Motor neuron (in vitro differentiated cells): ENCODE results near the gene DGAT2. TPM values are rescaled to one million over a fixed set of nuclear protein-coding genes. Genes with fewer than 3 reads are reported as not detected.

ENCODE experiments used
- ATAC-seq, 8 experiments: fragments of 200-7000 bp; cut with Tn5 transposase; replicated peaks in 6 of 8; 2 replicates each; pipeline ENCODE4 v1.8.0; 2021; ENCODE audit warnings: mild to moderate bottlenecking in 8 of 8, moderate library complexity in 8 of 8
- H3K27ac ChIP-seq, 2 donors: fragments of 250-450 bp; sonication (Bioruptor Pico); 2 replicates each; pipeline ENCODE4 v1.9.0; 2021; ENCODE audit warnings: antibody characterized with exemption in 2 of 2, mild to moderate bottlenecking in 2 of 2, moderate library complexity in 1 of 2
- H3K4me1 ChIP-seq, 2 donors: fragments of 250-450 bp; sonication (Bioruptor Pico); replicated peaks in 1 of 2; 2 replicates each; pipeline ENCODE4 v1.6.1; 2021; ENCODE audit warnings: antibody characterized with exemption in 2 of 2, mild to moderate bottlenecking in 2 of 2, moderate library complexity in 1 of 2
- H3K4me3 ChIP-seq, 5 donors: fragments of 250-450 bp; sonication (Bioruptor Pico); 2 replicates each; pipeline ENCODE4 v1.9.0; 2021; ENCODE audit warnings: antibody characterized with exemption in 5 of 5, mild to moderate bottlenecking in 5 of 5, moderate library complexity in 4 of 5
- WGBS, 10 experiments: fragments of 450-650 bp; shearing (Covaris generic); methylation state at CpG; one replicate each; pipeline ENCODE4 v1.0.0; 2022; 5-methylcytosine and 5-hydroxymethylcytosine counted together
- in situ Hi-C, 9 experiments: fragments of 400-800 bp; cut with MboI; loops; one replicate each; pipeline ENCODE4 v1.15.0; 2021; ENCODE audit warnings: low sequenced_read_pairs in 9 of 9, low pct_unique_long_range_greater_than_20kb in 2 of 9; ENCODE audit not compliant: unreplicated experiment in 9 of 9
- total RNA-seq, 8 experiments: library from RNA; unstranded; fragments of 300-600 nt; gene quantifications; 2 replicates each; pipeline versions ENCODE4 v1.2.3 to v1.2.4, GENCODE V29; 2022

Gene DGAT2
- total RNA-seq, 8 experiments from 2014 or later = 1.0 to 4.7 (median 3.1) TPM

- ATAC-seq = no peak
- in situ Hi-C loops = no loop called here
- 67 to 100% (median 94%) methylated on average over 1 of the region's 1 CpG; no CpG with 5 or more reads in 6 of the 10 experiments for WGBS, 10 experiments
- H3K4me3 ChIP-seq = peak overlapping the region; percentile 71 to 85 (median 79)
- H3K4me1 ChIP-seq = peaks cover 16 to 17% of the 10 kb centered on the region in 2 donors
- H3K27ac ChIP-seq = no peak overlapping the region
These were observed 45.1 kb downstream of the DGAT2 start for GRCh38 chr11:75813622-75814039.

GRCh38 chr11:75814363-75814676 is 45.7 kb downstream of the DGAT2 start:
- 0% methylated on average over 2 to 7 of the region's 12 CpGs; no CpG with 5 or more reads in 6 of the 10 experiments for WGBS, 10 experiments
- Histone ChIP-seq H3K4me3 (peak overlapping the region; percentile 71 to 85 (median 79)), H3K4me1 (peaks cover 16 to 17% of the 10 kb centered on the region in 2 donors), H3K27ac (peak overlapping the region; percentile 46 to 72)
- ATAC-seq = peak in 1 of 8 experiments; percentile 21
- in situ Hi-C loops = no loop called here

- peak within 1 kb of the TSS; percentile 71 to 85 (median 79) for H3K4me3 ChIP-seq
- peak; percentile 84 to 95 (median 94) for ATAC-seq
- in situ Hi-C loops = no loop called here
- 0% methylated on average over 1 to 9 of the region's 39 CpGs; no CpG with 5 or more reads in 7 of the 10 experiments for WGBS, 10 experiments
- H3K4me1 ChIP-seq = peaks cover 16 to 17% of the 10 kb centered on the region in 2 donors
- H3K27ac ChIP-seq = peak within 1 kb of the TSS; percentile 62 to 72
These were observed 46.2 kb downstream of the DGAT2 start, which contains the start of gene UVRAG for GRCh38 chr11:75814677-75815344. Gene UVRAG, plus strand, starts transcription at chr11:75815210. Its CDS starts 198 bp downstream, at chr11:75815408.

GRCh38 chr11:75815345-75816168 is 47.0 kb downstream of the DGAT2 start:
- peak overlapping the region; percentile 62 to 72 for H3K27ac ChIP-seq
- H3K4me3 ChIP-seq = peak overlapping the region; percentile 71 to 85 (median 79)
- in situ Hi-C loops = no loop called here
- WGBS, 10 experiments = 0 to 6% (median 0%) methylated on average over 1 to 12 of the region's 60 CpGs; no CpG with 5 or more reads in 2 of the 10 experiments
- H3K4me1 ChIP-seq = peaks cover 16 to 17% of the 10 kb centered on the region in 2 donors
- peak; percentile 10 to 33 (median 21) for ATAC-seq

GRCh38 chr11:75816561-75817239 is 48.1 kb downstream of the DGAT2 start:
- in situ Hi-C loops = no loop called here
- H3K4me3 ChIP-seq = peak overlapping the region; percentile 71 to 85 (median 79)
- H3K4me1 ChIP-seq = peaks cover 16 to 17% of the 10 kb centered on the region in 2 donors
- 0 to 35% (median 12%) methylated on average over 1 to 5 of the region's 6 CpGs; no CpG with 5 or more reads in 2 of the 10 experiments for WGBS, 10 experiments
- H3K27ac ChIP-seq = no peak overlapping the region
- ATAC-seq = no peak

GRCh38 chr11:75820645-75821044 is 52.1 kb downstream of the DGAT2 start:
- Histone ChIP-seq H3K4me1 (peaks cover 12 to 13% of the 10 kb centered on the region in 2 donors), H3K4me3 (no peak overlapping the region), H3K27ac (no peak overlapping the region)
- in situ Hi-C loops = no loop called here
- WGBS, 10 experiments = 100% methylated on average over 1 of the region's 1 CpG; no CpG with 5 or more reads in 8 of the 10 experiments
- ATAC-seq = peak in 4 of 8 experiments; percentile 55 to 83 (median 60)

GRCh38 chr11:75821202-75821601 is 52.6 kb downstream of the DGAT2 start:
- ATAC-seq = no peak
- in situ Hi-C loops = no loop called here
- Histone ChIP-seq H3K4me3 (no peak overlapping the region), H3K27ac (no peak overlapping the region), H3K4me1 (peaks cover 10 to 11% of the 10 kb centered on the region in 2 donors)
- WGBS, 10 experiments = 69 to 100% (median 89%) methylated on average over 1 to 5 of the region's 5 CpGs; no CpG with 5 or more reads in 2 of the 10 experiments

GRCh38 chr11:75822541-75822940 is 54.0 kb downstream of the DGAT2 start:
- Histone ChIP-seq H3K4me3 (no peak overlapping the region), H3K27ac (no peak overlapping the region), H3K4me1 (no peaks in the 10 kb centered on the region)
- WGBS, 10 experiments = 17 to 100% (median 85%) methylated on average over 1 to 3 of the region's 3 CpGs; no CpG with 5 or more reads in 2 of the 10 experiments
- ATAC-seq = no peak
- in situ Hi-C loops = no loop called here

- WGBS, 10 experiments = 80 to 100% (median 96%) methylated on average over 1 to 4 of the region's 4 CpGs; no CpG with 5 or more reads in 4 of the 10 experiments
- no peak overlapping the region for H3K4me3 ChIP-seq
- H3K27ac ChIP-seq = no peak overlapping the region
- ATAC-seq = no peak
- in situ Hi-C loops = no loop called here
- H3K4me1 ChIP-seq = no peaks in the 10 kb centered on the region
These were observed 54.8 kb downstream of the DGAT2 start for GRCh38 chr11:75823415-75823814.

- WGBS, 10 experiments = 24 to 100% (median 84%) methylated on average over 2 to 4 of the region's 4 CpGs
- no peak for ATAC-seq
- Histone ChIP-seq H3K27ac (no peak overlapping the region), H3K4me3 (no peak overlapping the region), H3K4me1 (no peaks in the 10 kb centered on the region)
- in situ Hi-C loops = no loop called here
These were observed 55.4 kb downstream of the DGAT2 start for GRCh38 chr11:75823946-75824345.

GRCh38 chr11:75826461-75827230 is 58.1 kb downstream of the DGAT2 start:
- WGBS, 10 experiments = 0 to 100% (median 36%) methylated on average over 1 to 4 of the region's 4 CpGs
- Histone ChIP-seq H3K4me3 (no peak overlapping the region), H3K27ac (no peak overlapping the region), H3K4me1 (no peaks in the 10 kb centered on the region)
- in situ Hi-C loops = no loop called here
- peak in 1 of 8 experiments; percentile 39 for ATAC-seq

GRCh38 chr11:75827562-75827961 is 59.0 kb downstream of the DGAT2 start:
- Histone ChIP-seq H3K4me3 (no peak overlapping the region), H3K4me1 (no peaks in the 10 kb centered on the region), H3K27ac (no peak overlapping the region)
- whole genome bisulfite sequencing, 10 experiments = 46 to 100% (median 89%) methylated on average over 1 to 5 of the region's 5 CpGs; no CpG with 5 or more reads in 1 of the 10 experiments
- no peak for ATAC-seq
- in situ Hi-C loops = no loop called here
